Nephron (organoid): ENCODE measurements around the gene NAT9.
A peak's percentile ranks its signal among the peaks of the same experiment; 100 is the strongest.

Source experiments
- H3K27ac Mint-ChIP-seq, 3 experiments: 2 replicates each; pipeline ENCODE4 v1.8.0; 2020; ENCODE audit warnings: mixed read lengths in 3 of 3, mild to moderate bottlenecking in 2 of 3, moderate library complexity in 1 of 3
- H3K27me3 Mint-ChIP-seq: 2 replicates; pipeline ENCODE4 v1.8.0; 2021; ENCODE audit warnings: low read depth, mild to moderate bottlenecking, moderate library complexity, mixed read lengths
- H3K36me3 Mint-ChIP-seq: 2 replicates; pipeline ENCODE4 v1.8.0; 2020; ENCODE audit warnings: low read depth, mixed read lengths
- H3K4me1 Mint-ChIP-seq: 2 replicates; pipeline ENCODE4 v1.8.0; 2020; ENCODE audit warnings: mixed read lengths
- H3K4me3 Mint-ChIP-seq, 3 experiments: 2 replicates each; pipeline ENCODE4 v1.8.0; 2020; ENCODE audit warnings: mild to moderate bottlenecking in 3 of 3, mixed read lengths in 3 of 3, moderate library complexity in 2 of 3
- H3K9me3 Mint-ChIP-seq: 2 replicates; pipeline ENCODE4 v1.8.0; 2020; ENCODE audit warnings: mixed read lengths
- CTCF ChIP-seq, 3 experiments: fragments of 200-600 bp; sonication (generic); IDR thresholded peaks; one replicate each; pipeline ENCODE4 v1.5.0; 2021; ENCODE audit warnings: antibody characterized with exemption in 3 of 3; ENCODE audit not compliant: unreplicated experiment in 3 of 3

The NAT9 gene

GRCh38 chr17:74814453-74814852, 38.3 kb upstream of the NAT9 start:
- Mint-ChIP-seq H3K4me1 (peaks cover 17% of the 10 kb centered on the region), H3K36me3 (peaks cover 34% of the 10 kb centered on the region), H3K27ac (no peak overlapping the region), H3K9me3 (no peaks in the 10 kb centered on the region), H3K27me3 (peaks cover 15% of the 10 kb centered on the region), H3K4me3 (no peak overlapping the region)
- no peak for TF ChIP-seq CTCF (IDR thresholded peaks at IDR 0.05; ENCODE audit: unreplicated experiment in 3 of 3)

DNA sequence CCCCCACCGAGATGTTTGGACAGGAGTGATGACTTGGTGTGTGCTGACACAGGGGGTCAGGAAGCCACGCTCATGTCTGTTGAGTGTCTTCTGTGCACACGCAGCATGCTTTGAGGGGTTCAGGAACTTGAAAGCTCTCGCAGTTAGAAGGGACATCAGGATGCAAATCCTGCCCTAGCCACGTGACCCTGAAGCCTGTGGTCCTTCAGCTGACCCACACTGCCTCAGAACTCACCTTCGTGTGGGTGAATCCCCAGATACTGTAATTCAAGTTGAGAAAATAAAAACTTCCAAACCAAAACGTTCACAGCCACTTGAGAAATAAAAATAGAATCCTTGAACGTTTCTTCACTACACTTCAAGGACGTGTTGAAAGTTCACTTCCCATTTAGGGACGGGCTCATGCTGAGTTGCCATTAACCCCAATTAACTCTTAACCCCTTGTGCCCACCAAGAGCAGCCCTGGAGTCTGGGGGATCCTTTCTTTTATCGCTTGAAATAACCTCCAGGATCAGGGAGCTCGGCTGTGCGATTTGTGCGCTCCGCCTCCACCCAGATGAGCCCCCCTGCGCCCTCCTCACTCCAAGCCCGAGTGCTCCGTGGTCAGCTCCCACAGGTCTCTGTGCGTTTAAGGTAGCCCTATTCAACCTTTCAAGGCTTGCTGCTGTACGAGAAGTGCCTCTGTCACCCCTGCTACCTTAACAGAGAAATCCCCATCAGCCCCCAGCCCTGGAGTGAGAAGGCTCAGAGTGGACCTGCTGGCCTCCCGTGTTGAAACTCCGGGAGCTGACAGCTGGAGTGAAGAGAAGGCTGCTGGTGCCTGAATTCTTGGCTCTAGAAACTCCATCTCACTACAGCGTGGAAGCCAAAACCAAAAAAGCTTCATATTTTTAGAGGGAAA, 36.2 kb upstream of the NAT9 start:
- Mint-ChIP-seq H3K27me3 (peaks cover 24% of the 10 kb centered on the region), H3K36me3 (peaks cover 30% of the 10 kb centered on the region), H3K4me3 (peak overlapping the region; percentile 63 to 76 (median 72)), H3K4me1 (peaks cover 17% of the 10 kb centered on the region), H3K9me3 (no peaks in the 10 kb centered on the region), H3K27ac (peak overlapping the region in 2 of 3 experiments; percentile 32 to 74)
- no peak for TF ChIP-seq CTCF (IDR thresholded peaks at IDR 0.05; ENCODE audit: unreplicated experiment in 3 of 3)

DNA sequence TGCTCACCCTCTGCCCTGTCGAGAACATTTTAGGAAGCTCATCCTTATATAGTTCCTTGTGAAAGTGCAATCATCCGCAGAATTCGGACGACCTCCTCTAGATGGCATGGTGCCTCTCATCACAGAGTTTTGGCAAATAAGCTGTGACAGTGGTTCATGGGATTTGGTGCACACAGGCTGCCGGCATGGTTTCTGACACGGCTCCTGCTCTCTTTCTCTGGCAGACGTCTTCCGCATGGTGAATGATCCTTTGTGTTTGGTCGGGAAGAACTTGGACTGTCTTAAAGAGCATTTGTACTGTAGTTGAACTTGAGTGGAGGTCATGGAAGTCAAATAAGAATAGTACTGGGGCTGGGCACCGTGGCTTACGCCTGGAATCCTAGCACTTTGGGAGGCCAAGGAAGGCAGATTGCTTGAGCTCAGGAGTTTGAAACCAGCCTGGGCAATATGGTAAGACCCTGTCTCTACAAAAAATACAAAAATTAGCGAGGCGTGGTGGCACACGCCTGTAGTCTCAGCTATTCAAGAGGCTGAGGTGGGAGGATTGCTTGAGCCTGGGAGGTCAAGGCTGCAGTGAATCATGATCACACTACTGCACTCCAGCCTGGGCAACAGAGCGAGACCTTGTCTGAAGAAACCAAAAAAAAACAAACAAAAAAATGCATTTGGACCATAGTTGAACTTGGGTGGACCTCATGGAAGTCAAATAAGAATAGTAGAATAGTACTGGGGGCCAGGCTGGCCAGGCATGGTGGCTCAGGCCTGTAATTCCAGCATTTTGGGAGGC, 34.7 kb upstream of the NAT9 start:
- H3K27ac Mint-ChIP-seq: no peak overlapping the region
- H3K4me3 Mint-ChIP-seq: peak overlapping the region in 1 of 3 experiments; percentile 26
- peaks cover 20% of the 10 kb centered on the region for H3K36me3 Mint-ChIP-seq
- peaks cover 24% of the 10 kb centered on the region for H3K27me3 Mint-ChIP-seq
- TF ChIP-seq CTCF (IDR thresholded peaks at IDR 0.05; ENCODE audit: unreplicated experiment in 3 of 3): no peak
- H3K4me1 Mint-ChIP-seq: peaks cover 17% of the 10 kb centered on the region
- H3K9me3 Mint-ChIP-seq: no peaks in the 10 kb centered on the region

DNA sequence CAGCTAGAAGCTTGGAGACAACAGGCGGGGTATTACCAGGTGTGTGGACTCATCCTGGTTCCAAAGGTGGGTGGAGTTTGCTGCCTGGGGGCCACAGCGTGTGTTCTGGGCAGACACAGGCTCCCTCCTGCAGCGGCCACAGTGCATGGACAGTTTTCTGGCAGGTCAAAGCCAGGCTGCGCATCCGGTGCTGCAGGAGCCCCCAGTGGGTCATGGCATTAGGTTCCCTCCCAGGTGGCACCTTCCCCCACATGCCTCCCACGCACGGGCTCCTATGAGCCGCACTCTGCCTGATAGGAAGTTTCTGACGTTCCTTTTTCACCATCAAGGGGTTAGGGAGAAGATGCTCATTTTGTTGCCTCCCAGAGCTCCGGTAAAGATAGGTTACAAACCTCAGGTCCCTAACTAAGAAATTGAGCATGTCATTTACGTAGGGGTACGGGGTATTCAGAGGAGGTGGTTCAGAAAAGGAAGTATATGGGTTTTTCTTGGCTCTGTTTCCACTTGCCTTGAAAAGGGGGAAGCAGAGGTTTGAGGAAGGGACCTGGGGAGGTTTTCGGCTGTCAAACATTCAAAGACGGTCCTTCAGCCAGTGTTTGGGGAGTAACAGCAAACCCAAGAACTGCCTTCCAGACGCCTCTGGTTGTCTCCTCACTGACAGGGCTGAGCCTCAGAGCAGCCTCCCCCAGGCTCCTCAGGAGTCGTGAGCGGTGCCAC, 32.7 kb upstream of the NAT9 start:
- no peak for TF ChIP-seq CTCF (IDR thresholded peaks at IDR 0.05; ENCODE audit: unreplicated experiment in 3 of 3)
- Mint-ChIP-seq H3K27me3 (peaks cover 25% of the 10 kb centered on the region), H3K27ac (no peak overlapping the region), H3K4me1 (peaks cover 21% of the 10 kb centered on the region), H3K36me3 (peaks cover 14% of the 10 kb centered on the region), H3K4me3 (no peak overlapping the region), H3K9me3 (no peaks in the 10 kb centered on the region)

DNA sequence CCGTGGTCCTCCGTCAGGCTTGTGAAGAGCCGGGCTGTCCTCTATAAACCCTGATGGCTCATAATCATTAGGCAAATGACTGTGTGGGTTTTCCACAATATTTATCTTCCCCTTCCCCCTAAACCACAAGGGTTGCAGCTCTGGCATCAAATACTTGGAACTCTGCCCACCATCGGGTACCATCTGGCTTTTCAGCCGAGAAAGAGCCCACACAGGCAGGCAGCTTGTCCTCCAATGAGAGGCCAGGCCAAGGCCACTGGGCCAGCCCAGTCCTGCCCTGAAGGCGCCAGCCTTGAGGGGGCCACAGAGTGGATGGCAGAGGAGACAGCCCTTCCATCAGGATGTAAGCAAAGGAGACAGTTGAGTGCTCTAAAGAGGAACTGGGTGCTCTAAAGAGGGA, 31.8 kb upstream of the NAT9 start:
- no peak overlapping the region for H3K4me3 Mint-ChIP-seq
- peaks cover 21% of the 10 kb centered on the region for H3K4me1 Mint-ChIP-seq
- TF ChIP-seq CTCF (IDR thresholded peaks at IDR 0.05; ENCODE audit: unreplicated experiment in 3 of 3): no peak
- no peaks in the 10 kb centered on the region for H3K9me3 Mint-ChIP-seq
- H3K36me3 Mint-ChIP-seq: peaks cover 16% of the 10 kb centered on the region
- H3K27me3 Mint-ChIP-seq: peaks cover 25% of the 10 kb centered on the region
- H3K27ac Mint-ChIP-seq: no peak overlapping the region
